RPMI7951 (cell line): ENCODE data around the gene PRKACA. TPM values are rescaled to one million over a fixed set of nuclear protein-coding genes. Genes with fewer than 3 reads are reported as not detected.

Source experiments
- DNase-seq: peaks from one replicate; pipeline ENCODE4 v3.0.0-alpha.2; 2012; ENCODE audit warnings: low read depth
- total RNA-seq: library from RNA; depleted of rRNA; stranded (reverse); fragments of >200 nt; shearing (Covaris generic); gene quantifications from 2 replicates; pipeline ENCODE4 v1.2.3, GENCODE V29; 2014

The PRKACA gene
- total RNA-seq, 1 experiment from 2014 or later: 60.9 TPM

DNA sequence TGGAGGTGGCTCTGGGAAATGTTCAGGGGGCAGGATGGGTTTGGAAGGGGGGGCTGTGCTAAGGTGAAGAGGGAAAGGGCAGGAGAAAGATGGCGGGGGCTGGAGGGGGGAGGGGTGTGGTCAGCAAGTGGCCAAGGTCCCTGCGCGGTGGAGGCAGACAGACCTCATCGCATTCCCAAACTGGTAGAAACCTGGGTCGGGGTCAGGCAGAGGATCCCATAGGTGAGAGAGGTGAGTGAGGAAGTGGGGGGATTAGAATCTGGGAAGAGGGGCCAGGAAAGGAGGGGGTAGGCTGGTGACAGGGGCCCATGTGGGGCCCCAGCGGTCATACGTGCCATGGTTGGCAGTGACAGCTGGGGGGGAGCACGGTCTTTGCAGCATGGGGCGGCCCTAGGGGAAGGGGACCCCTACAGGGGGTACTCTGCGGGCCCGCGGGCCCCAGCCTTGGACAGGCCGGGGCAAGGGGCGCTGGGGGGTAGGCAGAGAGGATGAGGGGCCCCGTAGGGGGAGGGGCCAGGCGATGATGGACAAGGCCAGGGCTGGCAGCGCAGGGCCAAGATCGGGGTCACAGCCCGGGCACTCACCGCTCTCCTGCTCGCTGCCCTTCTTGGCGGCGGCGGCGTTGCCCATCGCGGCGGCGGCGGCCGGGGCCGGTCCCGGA is 514 bp downstream of the PRKACA start:
- no peak for DNase-seq

DNA sequence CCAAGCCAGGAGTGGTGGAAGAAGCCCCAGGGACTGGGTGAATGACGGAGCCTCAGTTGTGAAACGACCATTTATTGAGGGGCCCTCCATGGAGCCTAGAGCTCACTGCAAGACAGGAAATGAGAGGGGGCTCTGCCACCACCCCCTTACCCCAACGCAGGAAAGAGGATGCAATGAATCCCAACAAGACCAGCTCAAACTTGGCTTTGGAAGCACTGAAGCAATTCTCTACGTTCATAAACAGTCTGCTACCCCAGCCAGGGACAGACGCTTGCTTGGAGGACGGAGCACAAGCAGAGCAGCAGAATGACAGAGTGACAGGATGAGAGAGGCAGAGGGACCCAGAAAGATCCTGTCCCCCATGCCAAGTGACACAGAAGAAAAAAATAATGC is 1.0 kb downstream of the PRKACA start:
- DNase-seq: no peak

DNA sequence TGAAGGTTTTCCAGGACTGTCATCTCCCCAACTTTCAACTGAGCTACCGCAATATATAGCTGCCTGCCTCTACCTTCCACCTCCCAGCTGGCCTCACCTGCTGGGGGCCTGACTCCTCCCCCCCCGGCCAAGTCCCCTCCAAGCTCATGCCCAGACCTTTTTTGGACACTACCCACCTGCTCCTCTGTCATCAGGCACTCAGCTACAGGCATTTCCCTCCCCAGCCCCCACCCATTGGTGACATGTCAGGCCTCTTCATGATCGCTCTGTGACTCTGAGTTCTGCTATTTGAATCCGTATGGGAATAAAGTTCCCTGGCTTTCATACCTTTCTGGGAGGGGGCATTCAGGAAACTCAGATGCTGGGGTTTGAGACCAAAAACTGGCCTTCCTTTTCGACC is 1.8 kb downstream of the PRKACA start:
- no peak for DNase-seq

GRCh38 chr19:14114854-14115253 is 2.7 kb downstream of the PRKACA start:
- DNase-seq: no peak

DNA sequence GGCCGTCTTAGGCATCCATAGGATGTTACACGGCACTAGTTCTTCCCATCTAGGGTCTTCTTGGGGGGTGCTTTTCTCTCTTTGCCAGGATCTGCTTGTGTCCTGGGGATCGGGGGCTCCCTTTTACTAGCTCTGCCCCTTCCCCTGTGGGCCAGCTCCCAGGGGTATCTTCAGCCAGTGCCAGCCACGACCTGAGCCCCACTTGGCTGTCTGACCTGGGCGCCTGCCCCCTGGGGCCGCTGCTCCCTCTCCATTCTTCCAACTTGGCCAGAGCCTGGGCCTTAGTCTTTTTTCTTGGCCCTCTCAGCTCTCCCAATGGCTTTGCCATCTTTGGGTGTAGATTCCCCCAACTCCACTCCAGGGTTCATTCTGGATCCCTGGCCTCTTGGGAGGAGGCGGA is 3.1 kb downstream of the PRKACA start:
- no peak for DNase-seq

GRCh38 chr19:14113762-14114414 is 3.7 kb downstream of the PRKACA start:
- no peak for DNase-seq

GRCh38 chr19:14112809-14113385 is 4.7 kb downstream of the PRKACA start:
- DNase-seq: no peak

GRCh38 chr19:14112051-14112808 is 5.3 kb downstream of the PRKACA start:
- no peak for DNase-seq

- DNase-seq: no peak
Observed at GRCh38 chr19:14111486-14111885, 6.1 kb downstream of the PRKACA start.

- DNase-seq: no peak
Observed at GRCh38 chr19:14110650-14111049, 6.9 kb downstream of the PRKACA start.

DNA sequence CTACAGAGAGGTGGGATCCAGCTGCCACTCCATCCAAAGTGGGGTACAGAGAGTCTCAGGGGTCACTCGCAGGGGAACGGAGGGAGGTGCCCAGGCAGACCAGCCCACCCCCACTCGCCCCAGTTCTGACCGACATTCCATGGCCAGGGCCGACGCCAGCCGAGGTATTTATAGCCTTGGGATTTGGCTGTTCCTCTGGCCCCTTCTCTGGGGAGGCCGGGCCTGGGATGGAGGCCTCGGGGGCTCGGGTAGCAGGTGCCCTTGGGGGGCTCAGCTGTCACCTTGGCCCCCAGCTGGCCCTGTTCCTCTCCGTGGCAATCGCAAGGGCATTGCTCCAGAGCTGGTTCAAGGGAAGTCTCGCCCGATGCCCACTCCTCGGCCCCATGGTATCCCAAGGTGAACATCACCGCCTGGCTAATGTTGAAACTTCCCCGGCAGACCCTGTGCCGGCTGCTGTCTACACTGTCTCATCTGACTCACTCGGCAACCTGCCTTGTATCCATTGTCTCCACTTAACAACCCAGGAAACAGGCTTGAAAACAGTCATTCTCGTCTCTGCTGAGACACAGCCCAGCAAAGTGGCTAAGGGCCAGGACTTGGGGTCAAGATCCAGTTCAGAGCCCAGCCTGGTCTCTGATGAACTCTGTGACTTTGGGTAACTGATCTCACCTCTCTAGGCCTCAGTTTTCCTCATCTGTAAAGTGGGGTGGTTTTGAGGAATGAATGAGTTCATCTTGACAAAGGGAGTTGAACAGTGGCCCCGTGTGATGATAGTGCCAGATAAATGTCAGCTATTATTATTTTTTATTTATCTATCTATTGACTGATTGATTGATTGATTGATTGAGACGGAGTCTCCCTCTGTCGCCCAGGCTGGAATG is 9.7 kb downstream of the PRKACA start:
- DNase-seq: no peak

GRCh38 chr19:14106840-14107239 is 10.7 kb downstream of the PRKACA start:
- no peak for DNase-seq

DNA sequence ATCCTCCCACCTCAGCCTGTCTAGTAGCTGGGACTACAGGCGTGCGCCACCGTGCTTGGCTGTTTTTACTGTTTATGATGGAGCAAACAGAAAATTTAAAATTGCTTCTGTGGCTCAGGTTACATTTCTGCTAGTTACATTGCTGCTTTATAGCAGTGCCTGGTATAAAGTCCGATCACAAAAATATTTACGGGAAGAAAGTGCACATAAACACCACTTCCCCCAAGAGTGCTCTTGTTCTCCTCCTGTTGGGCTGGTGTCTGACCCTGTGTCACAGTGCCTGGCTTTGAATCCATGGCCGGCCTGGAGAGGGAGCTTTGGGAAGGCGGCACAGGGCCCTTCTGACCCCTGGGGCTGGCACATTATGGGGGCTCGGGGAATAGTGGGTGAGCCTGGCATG is 11.9 kb downstream of the PRKACA start:
- DNase-seq: no peak

DNA sequence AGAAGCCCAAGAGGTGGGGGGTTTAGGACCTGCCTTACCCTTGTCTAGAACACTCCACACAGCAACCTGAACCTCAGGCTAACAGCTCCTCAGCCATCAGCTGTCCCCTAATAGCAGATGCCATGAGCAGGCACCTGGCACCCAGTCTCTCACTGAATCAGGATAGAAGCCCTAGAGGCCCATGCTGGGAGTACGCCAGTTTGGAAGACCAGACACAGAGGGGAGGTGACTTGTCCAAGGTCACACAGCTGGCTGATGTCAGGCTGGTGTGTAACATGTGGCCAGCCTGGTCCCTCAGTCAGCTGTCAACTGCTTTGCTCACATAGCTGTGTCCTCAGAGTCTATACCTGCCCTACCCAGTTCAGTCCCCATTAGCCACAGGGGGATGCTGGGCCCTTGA is 14.3 kb downstream of the PRKACA start:
- no peak for DNase-seq

- DNase-seq: no peak
Observed at GRCh38 chr19:14102756-14103155, 14.8 kb downstream of the PRKACA start.

DNA sequence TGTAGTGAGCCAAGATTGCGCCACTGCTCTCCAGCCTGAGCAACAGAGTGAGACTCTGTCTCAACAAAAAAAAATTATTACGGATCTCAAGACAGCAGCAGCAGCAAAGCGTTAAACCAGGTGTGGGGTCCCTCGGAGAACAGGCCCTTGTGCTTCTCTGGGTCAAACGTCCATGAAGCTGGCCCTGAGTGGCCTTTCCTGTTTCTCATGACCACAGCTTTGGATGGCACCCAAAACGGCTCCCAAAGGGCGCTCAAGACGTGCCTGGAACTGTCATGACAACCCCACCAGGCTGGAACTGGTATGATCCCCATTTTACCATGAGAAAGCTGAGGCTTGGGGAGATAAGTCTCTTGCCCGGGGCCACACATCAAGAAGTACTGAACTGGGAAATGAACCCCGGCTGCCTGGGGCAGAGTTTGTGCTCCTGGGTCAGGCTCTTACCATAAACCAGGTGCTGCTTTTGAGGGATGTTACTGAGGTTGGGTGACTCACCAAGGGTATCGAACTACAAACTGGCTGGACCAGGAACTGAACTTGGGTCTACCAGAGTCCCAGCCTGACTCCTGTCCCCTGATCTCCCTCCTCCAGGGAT is 15.4 kb downstream of the PRKACA start:
- DNase-seq: peak; percentile 39

DNA sequence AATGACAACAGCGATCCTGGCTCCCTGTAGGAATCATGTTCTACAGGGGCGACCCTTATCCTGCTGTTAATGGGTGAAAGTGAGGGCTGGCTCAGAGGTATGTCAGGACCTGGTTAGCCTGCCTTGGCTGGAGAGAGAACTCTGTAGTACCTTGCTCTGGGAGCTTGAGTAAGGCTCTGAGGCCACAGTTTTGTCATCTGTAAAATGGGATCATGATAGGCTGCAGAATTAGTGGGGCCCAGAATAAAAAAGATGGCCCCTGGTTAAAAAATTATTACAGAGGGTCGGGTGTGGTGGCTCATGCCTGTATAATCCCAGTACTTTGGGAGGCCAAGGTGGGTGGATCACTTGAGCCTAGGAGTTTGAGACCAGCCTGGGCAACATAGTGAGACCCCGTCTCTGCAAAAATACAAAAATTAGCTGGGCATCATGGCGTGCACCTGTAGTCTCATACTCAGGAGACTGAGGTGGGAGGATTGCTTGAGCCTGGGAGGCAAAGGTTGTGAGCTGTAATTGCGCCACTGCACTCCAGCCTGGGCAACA is 16.5 kb downstream of the PRKACA start:
- no peak for DNase-seq

DNA sequence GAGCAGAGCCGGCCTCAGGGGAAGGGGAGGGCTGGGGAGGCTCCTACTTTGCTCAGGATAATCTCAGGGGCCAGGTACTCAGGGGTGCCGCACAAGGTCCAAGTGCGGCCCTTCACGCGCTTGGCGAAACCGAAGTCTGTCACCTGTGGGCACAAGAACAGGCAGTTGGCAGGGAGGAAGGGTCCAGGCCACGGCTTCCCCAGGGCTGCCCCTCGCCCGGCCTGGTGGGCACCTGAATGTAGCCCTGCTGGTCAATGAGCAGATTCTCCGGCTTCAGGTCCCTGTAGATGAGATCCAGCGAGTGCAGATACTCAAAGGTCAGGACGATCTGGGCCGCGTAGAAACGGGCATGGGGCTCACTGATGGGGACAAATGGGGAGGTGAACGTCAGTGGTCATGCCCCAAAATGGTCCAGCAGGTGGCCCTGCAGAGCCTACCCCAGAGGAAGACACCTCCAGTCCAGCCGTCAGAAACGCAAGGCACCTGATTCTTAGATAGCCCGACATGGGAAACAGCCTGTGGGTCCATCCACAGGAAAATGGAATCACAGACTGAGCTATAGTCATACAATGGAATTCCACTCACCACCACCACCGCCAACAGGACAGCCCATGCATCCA is 19.9 kb downstream of the PRKACA start:
- no peak for DNase-seq

GRCh38 chr19:14096272-14096992 is 21.1 kb downstream of the PRKACA start:
- DNase-seq: no peak

GRCh38 chr19:14094854-14095253 is 22.7 kb downstream of the PRKACA start:
- no peak for DNase-seq
